GM12872 (cell line): ENCODE measurements around the gene SLC12A3.

Source experiments
- CTCF ChIP-seq: IDR thresholded peaks from 3 replicates; pipeline ENCODE4 v1.5.1; 2011; ENCODE audit warnings: low read depth, mild to moderate bottlenecking, low read length, moderate library complexity; ENCODE audit not compliant: insufficient read depth

The SLC12A3 gene

GRCh38 chr16:56886296-56886695 is 21.3 kb downstream of the SLC12A3 start:
- TF ChIP-seq CTCF: no peak

GRCh38 chr16:56886826-56887225 is 21.8 kb downstream of the SLC12A3 start:
- TF ChIP-seq CTCF: no peak

- TF ChIP-seq CTCF: 0 out of 3 replicates have a peak, but pooled peaks have one; percentile 8
These were observed 23.8 kb downstream of the SLC12A3 start for GRCh38 chr16:56888806-56889205.

- no peak for TF ChIP-seq CTCF
These were observed 24.2 kb downstream of the SLC12A3 start for GRCh38 chr16:56889206-56889605.

GRCh38 chr16:56891685-56892084 is 26.7 kb downstream of the SLC12A3 start:
- no peak for TF ChIP-seq CTCF

- TF ChIP-seq CTCF: no peak
These were observed 27.7 kb downstream of the SLC12A3 start for GRCh38 chr16:56892705-56893104.

GRCh38 chr16:56894331-56894917 is 29.4 kb downstream of the SLC12A3 start:
- TF ChIP-seq CTCF: no peak
